Skin of body (tissue), 2 donors: ENCODE measurements around the gene ACOT12. TPM values are rescaled to one million over a fixed set of nuclear protein-coding genes. Genes with fewer than 3 reads are reported as not detected.
"Not testable (repeated sequence)": the region's sequence is repeated elsewhere in the genome, so short reads cannot be mapped to it uniquely, and the experiment has no call there.

Experiments
- DNase-seq: peaks from one replicate; lab custom pipeline; 2025; lab: John Stamatoyannopoulos, UW
- total RNA-seq: library from RNA; depleted of rRNA; stranded (reverse); fragments of >200 nt; gene quantifications from one replicate; pipeline ENCODE4 v1.2.3, GENCODE V29; 2014

ACOT12 gene
- total RNA-seq: 0.10 TPM

GRCh38 chr5:81393783-81394718 lies at the start of gene ACOT12:
Gene ACOT12 (minus strand): TSS chr5:81394134. CDS start chr5:81394114, 20 bp downstream.
- DNase-seq: no peak

- DNase-seq: no peak
These were observed 41.1 kb upstream of the ACOT12 start for GRCh38 chr5:81435023-81435422.

DNA sequence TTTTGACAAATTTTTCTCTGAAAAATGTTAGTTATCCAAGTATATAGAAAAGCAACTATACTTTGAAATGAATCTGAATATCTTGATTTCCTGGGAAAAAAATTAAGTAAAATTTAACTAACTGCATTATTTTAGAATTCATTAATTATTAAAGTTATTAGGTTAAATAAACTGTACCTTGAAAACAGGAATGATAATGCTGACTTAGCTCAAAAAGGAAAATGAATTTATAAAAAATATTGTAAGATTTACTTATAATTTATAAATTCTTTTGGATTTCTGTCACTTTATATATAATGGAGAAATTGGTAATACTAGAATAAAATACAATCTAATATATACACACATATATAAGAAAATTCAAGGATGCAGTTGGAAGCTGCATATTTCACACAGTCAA lies 36.1 kb upstream of the ACOT12 start:
- DNase-seq: no peak

DNA sequence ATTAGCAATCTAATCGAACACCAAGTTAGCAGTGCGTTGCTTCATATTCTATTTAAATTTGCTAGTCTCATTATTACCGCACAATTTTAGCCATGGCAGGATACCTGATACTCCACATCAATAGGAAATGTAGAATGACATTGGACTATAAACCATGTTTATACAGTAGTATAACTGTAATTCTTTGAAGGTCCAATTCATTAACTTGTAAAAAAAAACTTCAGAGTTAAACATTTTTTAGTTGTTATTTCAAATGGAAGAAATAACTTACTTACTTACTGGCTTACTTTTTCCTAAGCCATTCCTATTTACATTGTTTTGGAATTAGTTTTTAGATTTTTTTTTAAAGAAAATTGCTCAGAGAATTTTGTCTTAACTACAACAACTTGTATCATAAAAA lies 35.4 kb upstream of the ACOT12 start:
- DNase-seq: no peak

DNA sequence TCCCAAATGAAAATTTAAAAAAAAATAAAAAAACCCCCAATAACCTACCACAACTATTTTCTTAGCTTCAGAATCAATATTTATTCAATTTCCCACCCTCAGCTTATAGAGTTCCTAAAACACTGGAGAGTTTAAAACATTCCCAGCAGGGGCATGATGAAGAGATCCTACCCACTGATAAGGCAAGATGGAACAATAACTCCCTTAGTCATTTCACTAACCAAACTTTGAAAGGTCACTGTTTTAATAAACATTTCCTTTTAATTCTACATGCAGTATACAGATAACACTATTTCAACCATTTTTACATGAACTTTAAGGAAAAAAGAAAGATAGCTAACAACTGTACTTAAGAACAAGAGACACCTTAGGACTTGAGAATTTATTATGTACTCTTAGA lies 34.9 kb upstream of the ACOT12 start:
- no peak for DNase-seq

DNA sequence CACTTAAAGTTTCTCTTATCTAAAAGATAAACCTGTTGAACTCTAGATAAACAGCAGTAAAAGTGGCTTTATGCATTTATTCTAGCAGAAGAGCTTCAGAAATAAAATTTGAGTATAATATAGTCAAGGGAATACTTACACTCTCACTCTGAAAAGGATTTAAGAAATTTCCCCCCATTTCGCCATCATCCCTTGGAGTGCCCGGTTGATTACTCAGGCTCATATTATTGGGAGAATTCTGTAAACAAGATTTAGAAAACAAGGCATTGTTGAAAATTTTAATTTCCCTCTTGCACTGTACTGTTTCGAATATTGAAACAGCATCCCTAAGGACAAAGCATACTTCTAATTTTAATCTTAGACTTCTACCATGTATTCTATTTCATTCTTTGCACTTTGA lies 34.5 kb upstream of the ACOT12 start:
- no peak for DNase-seq

GRCh38 chr5:81427566-81427965 lies 33.6 kb upstream of the ACOT12 start:
- DNase-seq: no peak

GRCh38 chr5:81426359-81427030 lies 32.6 kb upstream of the ACOT12 start:
- DNase-seq: no peak

- peak; percentile 40 for DNase-seq
These were observed 31.6 kb upstream of the ACOT12 start for GRCh38 chr5:81425569-81425968.

GRCh38 chr5:81424728-81425127 lies 30.8 kb upstream of the ACOT12 start:
- no peak for DNase-seq

DNA sequence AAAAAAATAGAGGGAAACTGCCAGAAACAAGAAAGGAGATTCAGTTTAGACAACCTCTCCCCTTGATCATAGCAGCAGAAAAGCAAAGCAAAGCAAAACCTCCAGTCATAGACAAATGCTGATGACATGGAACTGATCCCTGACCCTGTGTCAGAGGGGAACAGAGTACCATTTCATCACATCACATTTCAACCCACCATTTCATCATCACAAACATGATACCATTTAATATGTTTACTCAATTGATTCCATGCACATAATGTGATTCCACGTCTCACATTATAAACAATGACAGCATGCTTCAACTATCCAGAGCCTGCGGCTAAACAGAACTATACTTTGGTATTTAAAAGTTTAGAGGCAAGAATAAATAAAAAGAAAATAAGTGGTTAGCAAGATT lies 28.7 kb upstream of the ACOT12 start:
- DNase-seq: peak; percentile 52

- no peak for DNase-seq
These were observed 26.2 kb upstream of the ACOT12 start for GRCh38 chr5:81420039-81420667.

DNA sequence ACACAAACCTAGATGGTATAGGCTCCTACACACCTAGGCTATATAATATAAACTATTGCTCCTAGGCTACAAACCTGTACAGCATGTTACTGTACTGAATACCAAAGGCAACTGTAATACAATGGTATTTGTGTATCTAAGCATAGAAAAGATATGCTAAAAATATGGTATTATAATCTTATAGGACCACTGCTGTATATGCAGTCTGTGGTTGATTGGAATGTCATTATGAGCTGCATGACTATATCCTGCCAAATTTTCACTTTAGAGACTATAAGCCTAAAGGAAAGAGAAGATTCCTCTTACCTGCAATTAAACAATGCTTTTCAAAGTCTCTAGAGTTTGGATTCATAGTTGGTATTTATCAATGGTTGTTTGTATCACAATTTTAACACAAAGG lies 24.7 kb upstream of the ACOT12 start:
- DNase-seq: no peak

GRCh38 chr5:81417052-81417451 lies 23.1 kb upstream of the ACOT12 start:
- no peak for DNase-seq

- no peak for DNase-seq
These were observed 16.0 kb upstream of the ACOT12 start for GRCh38 chr5:81409896-81410295.

DNA sequence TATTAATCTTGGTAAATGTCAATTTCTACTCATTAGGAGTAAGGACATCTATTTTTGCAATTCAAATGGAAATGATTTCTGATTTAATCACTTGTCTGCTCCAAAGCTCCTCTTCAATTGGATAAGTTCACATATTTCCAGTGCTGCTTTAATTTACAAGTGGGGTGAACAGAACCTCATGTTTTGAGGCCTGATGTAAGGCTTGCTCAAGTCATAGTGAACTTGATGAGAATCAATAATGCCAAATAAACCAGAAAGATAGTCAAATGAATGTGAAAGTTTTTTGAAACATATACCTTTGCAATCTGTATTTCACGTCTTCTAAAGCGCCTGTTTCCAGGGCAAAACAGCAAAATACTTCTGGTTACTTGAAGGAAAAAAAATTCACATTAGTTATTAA lies 15.4 kb upstream of the ACOT12 start:
- DNase-seq: no peak

GRCh38 chr5:81408496-81408895 lies 14.6 kb upstream of the ACOT12 start:
- no peak for DNase-seq

- not testable (repeated sequence) for DNase-seq
These were observed 13.9 kb upstream of the ACOT12 start for GRCh38 chr5:81407811-81408210.

GRCh38 chr5:81405126-81405891 lies 11.4 kb upstream of the ACOT12 start:
- no peak for DNase-seq

DNA sequence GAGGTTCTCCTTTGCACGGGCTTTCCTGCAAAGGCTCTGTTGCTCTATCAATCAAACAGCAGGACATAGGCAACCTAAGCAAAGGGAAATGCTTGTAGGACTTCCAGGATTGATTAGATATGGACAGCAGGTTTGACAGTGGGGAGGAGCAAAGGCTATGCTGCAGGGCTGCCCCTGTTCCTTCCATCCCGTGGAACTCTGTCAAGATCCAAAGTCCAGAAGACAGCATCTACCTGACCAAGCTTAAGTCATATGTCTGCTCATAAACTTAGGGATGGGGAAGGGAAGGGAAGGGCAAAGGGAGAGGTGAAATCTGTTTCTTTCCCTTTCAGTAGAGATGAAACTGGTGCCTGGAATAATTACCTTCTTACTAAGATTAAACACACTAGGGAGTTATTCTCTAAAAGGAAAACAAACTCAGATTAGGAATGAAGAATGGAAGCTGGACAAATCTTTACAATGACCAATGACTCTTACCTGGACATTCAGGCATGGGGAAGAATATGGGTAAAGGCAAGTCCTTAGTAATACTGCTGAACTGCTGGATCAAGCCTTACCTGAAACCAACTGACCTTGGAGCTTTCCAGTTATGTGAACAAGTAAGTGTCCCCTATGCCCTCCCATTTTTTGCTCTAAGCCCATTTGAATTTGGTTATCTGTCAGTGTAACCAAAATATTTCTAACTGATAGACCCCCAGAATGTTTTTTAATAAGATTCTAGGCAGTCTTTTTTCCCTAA lies 8.4 kb upstream of the ACOT12 start:
- no peak for DNase-seq

GRCh38 chr5:81401266-81401665 lies 7.3 kb upstream of the ACOT12 start:
- DNase-seq: no peak
